ENCODE data around the gene ASCC3.

ASCC3 gene

GRCh38 chr6:100823041-100823440 is 58.1 kb downstream of the ASCC3 start:
- H3K9me3 ChIP-seq (ENCODE audit: control insufficient read depth, low read length), result no peaks in the 10 kb centered on the region

GRCh38 chr6:100818066-100818465 is 63.1 kb downstream of the ASCC3 start:
- no peak for TF ChIP-seq CTCF (IDR thresholded peaks at IDR 0.05)
- Histone ChIP-seq H3K9me3 (ENCODE audit: control insufficient read depth, low read length) (no peaks in the 10 kb centered on the region), H3K4me3 (ENCODE audit: low read depth, low read length) (no peak overlapping the region), H3K4me2 (ENCODE audit: low read length) (no peak overlapping the region), H3K36me3 (ENCODE audit: control insufficient read depth, insufficient read depth, low read length) (no peaks in the 10 kb centered on the region), H3K27me3 (ENCODE audit: control insufficient read depth, insufficient read depth, low read length) (no peaks in the 10 kb centered on the region), H3K4me1 (no peaks in the 10 kb centered on the region), H2AFZ (no peak overlapping the region), H3K9ac (no peak overlapping the region), H3K79me2 (peaks cover 11% of the 10 kb centered on the region), H3K27ac (no peak overlapping the region)

More at GRCh38 chr6:100823041-100823440, 58.1 kb downstream of the ASCC3 start:
- Histone ChIP-seq H3K9ac (no peak overlapping the region), H2AFZ (no peak overlapping the region), H3K79me2 (no peaks in the 10 kb centered on the region), H3K4me1 (no peaks in the 10 kb centered on the region), H3K4me3 (ENCODE audit: low read depth, low read length) (no peak overlapping the region), H3K36me3 (ENCODE audit: control insufficient read depth, insufficient read depth, low read length) (no peaks in the 10 kb centered on the region), H3K4me2 (ENCODE audit: low read length) (no peak overlapping the region), H3K27me3 (ENCODE audit: control insufficient read depth, insufficient read depth, low read length) (no peaks in the 10 kb centered on the region), H3K27ac (no peak overlapping the region)
- no peak for TF ChIP-seq CTCF (IDR thresholded peaks at IDR 0.05)

- Histone ChIP-seq H2AFZ (no peak overlapping the region), H3K4me3 (ENCODE audit: low read depth, low read length) (no peak overlapping the region), H3K27me3 (ENCODE audit: control insufficient read depth, insufficient read depth, low read length) (no peaks in the 10 kb centered on the region), H3K9ac (no peak overlapping the region), H3K27ac (no peak overlapping the region), H3K4me1 (no peaks in the 10 kb centered on the region), H3K4me2 (ENCODE audit: low read length) (no peak overlapping the region), H3K79me2 (peaks cover 3% of the 10 kb centered on the region), H3K9me3 (ENCODE audit: control insufficient read depth, low read length) (no peaks in the 10 kb centered on the region), H3K36me3 (ENCODE audit: control insufficient read depth, insufficient read depth, low read length) (no peaks in the 10 kb centered on the region)
- no peak for TF ChIP-seq CTCF (IDR thresholded peaks at IDR 0.05)
Observed at GRCh38 chr6:100810015-100810414, 71.1 kb downstream of the ASCC3 start.

GRCh38 chr6:100809346-100809745 is 71.8 kb downstream of the ASCC3 start:
- H3K4me3 ChIP-seq (ENCODE audit: low read depth, low read length), result no peak overlapping the region
- H3K27ac ChIP-seq, result no peak overlapping the region
- TF ChIP-seq CTCF (IDR thresholded peaks at IDR 0.05), result no peak
- peaks cover 3% of the 10 kb centered on the region for H3K79me2 ChIP-seq
- H3K9ac ChIP-seq, result no peak overlapping the region
- H3K36me3 ChIP-seq (ENCODE audit: control insufficient read depth, insufficient read depth, low read length), result no peaks in the 10 kb centered on the region
- no peaks in the 10 kb centered on the region for H3K4me1 ChIP-seq
- no peaks in the 10 kb centered on the region for H3K27me3 ChIP-seq (ENCODE audit: control insufficient read depth, insufficient read depth, low read length)
- no peak overlapping the region for H2AFZ ChIP-seq
- no peak overlapping the region for H3K4me2 ChIP-seq (ENCODE audit: low read length)
- no peaks in the 10 kb centered on the region for H3K9me3 ChIP-seq (ENCODE audit: control insufficient read depth, low read length)

- no peak overlapping the region for H3K4me2 ChIP-seq (ENCODE audit: low read length)
- H2AFZ ChIP-seq, result no peak overlapping the region
- TF ChIP-seq CTCF (IDR thresholded peaks at IDR 0.05), result no peak
- H3K36me3 ChIP-seq (ENCODE audit: control insufficient read depth, insufficient read depth, low read length), result no peaks in the 10 kb centered on the region
- no peaks in the 10 kb centered on the region for H3K4me1 ChIP-seq
- H3K9ac ChIP-seq, result no peak overlapping the region
- H3K27ac ChIP-seq, result no peak overlapping the region
- no peaks in the 10 kb centered on the region for H3K9me3 ChIP-seq (ENCODE audit: control insufficient read depth, low read length)
- H3K79me2 ChIP-seq, result peaks cover 1% of the 10 kb centered on the region
- no peaks in the 10 kb centered on the region for H3K27me3 ChIP-seq (ENCODE audit: control insufficient read depth, insufficient read depth, low read length)
- H3K4me3 ChIP-seq (ENCODE audit: low read depth, low read length), result no peak overlapping the region
Observed at GRCh38 chr6:100808638-100809275, 72.4 kb downstream of the ASCC3 start.
